Kidney (tissue), 14 donors: Measurements from ENCODE around the gene SCARB2. TPM values are rescaled to one million over a fixed set of nuclear protein-coding genes. Genes with fewer than 3 reads are reported as not detected.
A peak's percentile ranks its signal among the peaks of the same experiment; 100 is the strongest.

Source experiments
- DNase-seq, 5 donors: peaks; one replicate each; pipeline ENCODE4 v3.0.0-alpha.2; 2013 to 2020
- FAIRE-seq: peaks from 2 replicates; lab custom pipeline; 2012; peaks lifted over from hg19 to GRCh38; lab: Jason Lieb, UNC
- H3K27ac ChIP-seq, 2 donors: one replicate each; pipeline ENCODE4 v1.7.0; 2013; ENCODE audit warnings: low read depth in 2 of 2, low read length in 2 of 2, inconsistent platforms in 1 of 2
- H3K27me3 ChIP-seq: one replicate; pipeline ENCODE4 v1.7.1; 2013; ENCODE audit warnings: low read length, inconsistent platforms; ENCODE audit not compliant: control insufficient read depth, insufficient read depth
- H3K36me3 ChIP-seq, 3 donors: one replicate each; pipeline versions ENCODE4 v1.7.0 to v1.7.1; 2013; ENCODE audit warnings: low read length in 3 of 3, control low read depth in 1 of 3, inconsistent platforms in 1 of 3; ENCODE audit not compliant: insufficient read depth in 3 of 3, control insufficient read depth in 2 of 3
- H3K4me1 ChIP-seq, 3 donors: one replicate each; pipeline versions ENCODE4 v1.7.0 to v1.7.1; 2013; ENCODE audit warnings: low read length in 3 of 3, inconsistent platforms in 1 of 3, low read depth in 1 of 3; ENCODE audit not compliant: control insufficient read depth in 2 of 3, insufficient read depth in 2 of 3
- H3K4me3 ChIP-seq, 3 donors: one replicate each; pipeline versions ENCODE4 v1.7.0 to v1.8.1; 2013; ENCODE audit warnings: low read length in 3 of 3, control low read depth in 1 of 3, inconsistent platforms in 1 of 3
- H3K9ac ChIP-seq, 3 donors: one replicate each; pipeline versions ENCODE4 v1.7.0 to v1.7.1; 2013; ENCODE audit warnings: low read length in 3 of 3, control low read depth in 1 of 3, inconsistent platforms in 1 of 3
- H3K9me3 ChIP-seq, 3 donors: one replicate each; pipeline versions ENCODE4 v1.7.0 to v1.7.1; 2013; ENCODE audit warnings: low read length in 3 of 3, control low read depth in 1 of 3, inconsistent platforms in 1 of 3; ENCODE audit not compliant: control insufficient read depth in 2 of 3, insufficient read depth in 1 of 3
- intact Hi-C: fragments of 100-400 bp; cut with DNase I; formaldehyde crosslinking; loops from one replicate; pipeline ENCODE4 v1.11.1; 2022
- polyA plus RNA-seq: library from polyadenylated mRNA; stranded (reverse); fragments of 350-450 nt; fragmentation: Illumina TruSeq; extraction: RNeasy Lipid Tissue Mini Kit (QIAGEN cat#74804); gene quantifications from one replicate; pipeline ENCODE4 v1.2.3, GENCODE V29; 2014; ENCODE audit warnings: low read depth, low replicate concordance; ENCODE audit not compliant: insufficient read depth
- total RNA-seq: library from RNA; stranded (reverse); fragmentation: NEBNext Ultra II Directional; extraction: Animal tissue kit (Norgen Biotek cat#: 25700); gene quantifications from one replicate; pipeline ENCODE4 v1.2.1, GENCODE V29; 2021
- TF ChIP-seq, protein P1 (sequence below): IDR thresholded peaks from 3 replicates; pipeline ENCODE4 v1.5.1; 2012; ENCODE audit warnings: mild to moderate bottlenecking, moderate library complexity, borderline replicate concordance; ENCODE audit not compliant: insufficient read depth; ENCODE audit errors: extremely low read depth
- donor health status: control.
- donor health status: control.
- donor health status: control.
- donor health status: control.
- donor health status: control.
- donor health status: DM: yes; HTN: yes; CAD: no.
- donor health status: Normal renal cell carcinoma (clear cell type).

SCARB2 gene
- total and polyA plus RNA-seq, 2 donors from 2014 or later: 75.5 to 151 TPM

DNA sequence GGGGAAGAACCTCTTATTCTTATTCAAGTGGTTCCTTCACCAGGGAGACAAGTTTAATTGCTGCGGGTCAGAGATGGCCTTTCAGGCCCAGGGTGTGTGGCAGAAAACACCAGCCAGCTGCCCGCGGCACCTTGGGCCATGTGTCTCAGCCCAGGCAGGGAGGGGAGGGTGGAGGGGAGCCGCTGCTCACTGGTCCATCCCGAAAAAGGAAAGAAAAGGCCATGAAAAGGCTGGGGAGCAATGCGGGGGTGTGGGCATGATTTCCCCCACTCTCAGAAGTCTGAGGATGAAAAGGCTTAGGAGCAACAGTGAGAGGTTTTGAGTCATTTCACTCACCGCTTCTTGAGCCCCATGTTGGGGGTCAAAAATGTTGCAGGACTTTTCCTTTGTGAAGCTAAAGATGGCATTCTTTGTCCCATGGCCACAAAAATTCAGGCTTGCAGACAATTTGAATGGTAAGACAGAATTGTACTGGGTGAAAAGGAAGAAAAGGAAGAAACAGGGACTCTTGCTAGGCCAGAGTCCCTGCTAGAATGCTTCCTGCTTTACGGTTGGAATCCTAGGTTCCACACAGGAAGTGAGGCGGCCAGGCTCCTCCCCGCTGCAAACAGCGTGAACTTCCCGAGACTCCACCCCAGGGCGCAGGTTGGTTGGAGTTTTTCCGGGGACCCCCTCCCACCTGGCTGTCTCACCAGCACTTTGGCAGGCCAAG, 20.5 kb upstream of the SCARB2 start:
- Histone ChIP-seq H3K27ac (peak overlapping the region in 1 of 2 donors; percentile 54), H3K4me1 (no peaks in the 10 kb centered on the region), H3K9ac (no peak overlapping the region), H3K4me3 (peak overlapping the region in 1 of 3 donors; percentile 5), H3K9me3 (no peaks in the 10 kb centered on the region), H3K27me3 (no peaks in the 10 kb centered on the region), H3K36me3 (no peaks in the 10 kb centered on the region)
- intact Hi-C loops: no loop called here
- DNase-seq: peak in 1 of 5 donors; percentile 76
- TF ChIP-seq, protein P1, sequence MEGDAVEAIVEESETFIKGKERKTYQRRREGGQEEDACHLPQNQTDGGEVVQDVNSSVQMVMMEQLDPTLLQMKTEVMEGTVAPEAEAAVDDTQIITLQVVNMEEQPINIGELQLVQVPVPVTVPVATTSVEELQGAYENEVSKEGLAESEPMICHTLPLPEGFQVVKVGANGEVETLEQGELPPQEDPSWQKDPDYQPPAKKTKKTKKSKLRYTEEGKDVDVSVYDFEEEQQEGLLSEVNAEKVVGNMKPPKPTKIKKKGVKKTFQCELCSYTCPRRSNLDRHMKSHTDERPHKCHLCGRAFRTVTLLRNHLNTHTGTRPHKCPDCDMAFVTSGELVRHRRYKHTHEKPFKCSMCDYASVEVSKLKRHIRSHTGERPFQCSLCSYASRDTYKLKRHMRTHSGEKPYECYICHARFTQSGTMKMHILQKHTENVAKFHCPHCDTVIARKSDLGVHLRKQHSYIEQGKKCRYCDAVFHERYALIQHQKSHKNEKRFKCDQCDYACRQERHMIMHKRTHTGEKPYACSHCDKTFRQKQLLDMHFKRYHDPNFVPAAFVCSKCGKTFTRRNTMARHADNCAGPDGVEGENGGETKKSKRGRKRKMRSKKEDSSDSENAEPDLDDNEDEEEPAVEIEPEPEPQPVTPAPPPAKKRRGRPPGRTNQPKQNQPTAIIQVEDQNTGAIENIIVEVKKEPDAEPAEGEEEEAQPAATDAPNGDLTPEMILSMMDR: no peak
- FAIRE-seq: no peak

DNA sequence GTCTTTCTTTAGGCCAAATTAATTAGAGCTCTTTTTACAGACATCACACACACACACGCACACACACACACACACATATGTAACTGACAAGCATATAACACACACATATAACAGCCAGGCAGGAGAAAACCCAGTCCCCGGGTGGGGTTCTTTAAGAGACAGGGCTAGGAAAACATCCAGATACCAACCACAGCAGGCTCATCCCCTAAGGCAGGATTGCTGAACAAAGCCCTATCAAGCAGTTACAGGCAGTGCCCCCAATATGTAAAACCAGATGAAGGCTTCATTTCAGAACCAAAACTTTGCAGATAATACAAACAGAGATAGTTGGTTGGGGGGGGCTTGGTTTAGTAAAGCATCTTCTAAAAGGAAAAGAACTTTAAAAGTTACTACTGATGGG, 19.9 kb upstream of the SCARB2 start:
- FAIRE-seq (no peak), DNase-seq (no peak)
- no peak overlapping the region for H3K9ac ChIP-seq
- TF ChIP-seq, protein P1: no peak
- H3K9me3 ChIP-seq: no peaks in the 10 kb centered on the region
- no peaks in the 10 kb centered on the region for H3K36me3 ChIP-seq
- no peaks in the 10 kb centered on the region for H3K27me3 ChIP-seq
- intact Hi-C loops: no loop called here
- H3K4me1 ChIP-seq: no peaks in the 10 kb centered on the region
- H3K4me3 ChIP-seq: no peak overlapping the region
- H3K27ac ChIP-seq: no peak overlapping the region

DNA sequence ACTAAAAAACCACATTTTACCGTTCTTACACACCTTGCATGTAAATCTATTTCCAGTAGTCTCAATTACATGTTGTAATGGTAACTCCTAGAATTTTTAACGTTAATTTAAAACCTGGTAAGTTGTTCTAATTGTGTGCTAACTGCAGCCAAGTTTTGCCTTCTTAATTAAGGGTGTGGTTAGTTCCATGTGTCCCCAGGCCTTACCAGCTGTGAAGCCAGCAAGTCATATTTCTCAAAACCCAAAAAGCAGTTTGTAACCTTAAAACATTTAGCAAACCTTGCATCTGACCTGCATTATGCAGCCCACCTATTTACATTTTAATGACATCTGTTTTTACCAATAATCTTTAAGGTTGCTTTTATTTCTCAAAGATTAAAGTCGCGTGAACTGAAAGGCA, 19.5 kb upstream of the SCARB2 start:
- H3K36me3 ChIP-seq: no peaks in the 10 kb centered on the region
- H3K4me3 ChIP-seq: no peak overlapping the region
- intact Hi-C loops: no loop called here
- H3K9me3 ChIP-seq: no peaks in the 10 kb centered on the region
- H3K9ac ChIP-seq: no peak overlapping the region
- no peaks in the 10 kb centered on the region for H3K27me3 ChIP-seq
- H3K4me1 ChIP-seq: no peaks in the 10 kb centered on the region
- FAIRE-seq (no peak), DNase-seq (no peak)
- TF ChIP-seq, protein P1: no peak
- H3K27ac ChIP-seq: no peak overlapping the region

DNA sequence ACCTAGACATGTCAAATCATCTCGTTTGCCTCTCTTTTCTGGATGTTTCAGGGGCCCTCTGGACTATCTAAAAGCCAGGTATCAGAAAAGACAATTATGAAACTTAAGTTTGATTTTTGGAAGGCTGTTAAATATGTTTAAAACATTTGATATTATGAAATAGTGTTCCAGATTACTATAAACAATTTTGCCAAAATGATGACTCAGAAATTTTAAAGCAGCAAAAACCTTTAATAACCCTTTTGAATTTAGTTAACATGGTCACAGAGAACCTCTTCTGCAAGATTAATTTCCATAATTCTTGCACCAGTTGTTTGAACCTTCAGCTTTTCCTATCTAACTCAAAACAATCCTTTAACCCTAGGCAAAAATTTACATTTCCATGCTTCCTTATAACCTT, 19.1 kb upstream of the SCARB2 start:
- DNase-seq: no peak
- Histone ChIP-seq H3K9ac (no peak overlapping the region), H3K4me3 (no peak overlapping the region), H3K4me1 (no peaks in the 10 kb centered on the region), H3K27me3 (no peaks in the 10 kb centered on the region), H3K36me3 (no peaks in the 10 kb centered on the region), H3K9me3 (no peaks in the 10 kb centered on the region), H3K27ac (no peak overlapping the region)
- intact Hi-C loops: no loop called here
- FAIRE-seq: no peak
- TF ChIP-seq, protein P1: no peak
